ENCODE data around the gene GRIK2. TPM values are rescaled to one million over a fixed set of nuclear protein-coding genes. Genes with fewer than 3 reads are reported as not detected.

The GRIK2 gene
- total RNA-seq, 4 donors from 2014 or later: 1.4 to 51.9 (median 9.6) TPM

DNA sequence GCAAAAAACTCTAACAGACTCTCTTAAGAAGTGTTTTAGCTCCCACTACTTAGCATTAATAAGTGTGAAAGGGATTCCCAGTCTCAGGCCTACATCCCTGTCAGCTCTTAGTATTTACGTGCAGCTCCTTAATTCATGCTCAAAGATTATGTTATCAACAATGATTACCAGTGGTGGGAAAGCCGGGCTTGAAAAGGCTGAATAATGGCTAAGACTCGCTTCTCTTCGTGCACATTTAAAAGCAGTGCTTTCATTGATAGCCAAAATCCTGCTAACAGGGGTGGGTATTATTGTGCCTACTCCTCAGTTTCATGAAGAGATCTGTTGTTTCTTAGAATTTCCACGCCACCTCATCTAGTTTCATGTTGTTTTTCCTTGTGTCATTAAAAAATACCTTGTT is 518.8 kb downstream of the GRIK2 start:
- Histone ChIP-seq H3K27ac (no peak overlapping the region), H3K4me3 (replicated peaks in 1 of 3) (no peak overlapping the region), H3K4me1 (no peaks in the 10 kb centered on the region), H3K9me3 (no peaks in the 10 kb centered on the region), H3K36me3 (no peaks in the 10 kb centered on the region), H3K27me3 (no peaks in the 10 kb centered on the region)
- 75 to 76% methylated on average over 5 of the region's 5 CpGs for WGBS, 2 donors
- TF ChIP-seq, protein P1, sequence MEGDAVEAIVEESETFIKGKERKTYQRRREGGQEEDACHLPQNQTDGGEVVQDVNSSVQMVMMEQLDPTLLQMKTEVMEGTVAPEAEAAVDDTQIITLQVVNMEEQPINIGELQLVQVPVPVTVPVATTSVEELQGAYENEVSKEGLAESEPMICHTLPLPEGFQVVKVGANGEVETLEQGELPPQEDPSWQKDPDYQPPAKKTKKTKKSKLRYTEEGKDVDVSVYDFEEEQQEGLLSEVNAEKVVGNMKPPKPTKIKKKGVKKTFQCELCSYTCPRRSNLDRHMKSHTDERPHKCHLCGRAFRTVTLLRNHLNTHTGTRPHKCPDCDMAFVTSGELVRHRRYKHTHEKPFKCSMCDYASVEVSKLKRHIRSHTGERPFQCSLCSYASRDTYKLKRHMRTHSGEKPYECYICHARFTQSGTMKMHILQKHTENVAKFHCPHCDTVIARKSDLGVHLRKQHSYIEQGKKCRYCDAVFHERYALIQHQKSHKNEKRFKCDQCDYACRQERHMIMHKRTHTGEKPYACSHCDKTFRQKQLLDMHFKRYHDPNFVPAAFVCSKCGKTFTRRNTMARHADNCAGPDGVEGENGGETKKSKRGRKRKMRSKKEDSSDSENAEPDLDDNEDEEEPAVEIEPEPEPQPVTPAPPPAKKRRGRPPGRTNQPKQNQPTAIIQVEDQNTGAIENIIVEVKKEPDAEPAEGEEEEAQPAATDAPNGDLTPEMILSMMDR (IDR thresholded peaks at IDR 0.05): no peak
- no peak for TF ChIP-seq POLR2A (IDR thresholded peaks at IDR 0.05)
- intact Hi-C loops (cut with DNase I): no loop called here
- DNase-seq: no peak

DNA sequence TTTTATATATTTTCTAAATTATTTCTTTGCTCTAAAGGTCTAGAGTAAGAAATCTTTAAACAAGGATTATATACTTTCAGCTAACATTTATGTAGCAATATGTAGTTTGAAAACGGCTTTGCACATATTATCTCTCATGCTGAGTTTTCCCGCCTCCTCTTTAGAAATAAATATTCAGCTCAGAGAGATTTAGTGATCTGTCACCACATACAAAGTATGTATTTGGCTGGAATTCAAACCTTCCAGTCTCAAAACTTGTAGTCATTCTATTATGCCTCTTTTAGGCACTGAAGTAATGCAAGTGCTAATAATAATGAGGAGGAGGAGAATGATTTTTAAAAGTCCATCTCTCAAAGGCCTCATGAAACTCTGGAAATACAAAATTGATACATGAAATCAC is 525.0 kb downstream of the GRIK2 start:
- Histone ChIP-seq H3K36me3 (no peaks in the 10 kb centered on the region), H3K9me3 (no peaks in the 10 kb centered on the region), H3K4me3 (replicated peaks in 1 of 3) (no peak overlapping the region), H3K27ac (no peak overlapping the region), H3K4me1 (no peaks in the 10 kb centered on the region), H3K27me3 (no peaks in the 10 kb centered on the region)
- TF ChIP-seq, protein P1 (IDR thresholded peaks at IDR 0.05): no peak
- no peak for TF ChIP-seq POLR2A (IDR thresholded peaks at IDR 0.05)
- DNase-seq: no peak
- 76 to 82% methylated on average over 2 of the region's 2 CpGs for WGBS, 2 donors
- intact Hi-C loops (cut with DNase I): no loop called here

DNA sequence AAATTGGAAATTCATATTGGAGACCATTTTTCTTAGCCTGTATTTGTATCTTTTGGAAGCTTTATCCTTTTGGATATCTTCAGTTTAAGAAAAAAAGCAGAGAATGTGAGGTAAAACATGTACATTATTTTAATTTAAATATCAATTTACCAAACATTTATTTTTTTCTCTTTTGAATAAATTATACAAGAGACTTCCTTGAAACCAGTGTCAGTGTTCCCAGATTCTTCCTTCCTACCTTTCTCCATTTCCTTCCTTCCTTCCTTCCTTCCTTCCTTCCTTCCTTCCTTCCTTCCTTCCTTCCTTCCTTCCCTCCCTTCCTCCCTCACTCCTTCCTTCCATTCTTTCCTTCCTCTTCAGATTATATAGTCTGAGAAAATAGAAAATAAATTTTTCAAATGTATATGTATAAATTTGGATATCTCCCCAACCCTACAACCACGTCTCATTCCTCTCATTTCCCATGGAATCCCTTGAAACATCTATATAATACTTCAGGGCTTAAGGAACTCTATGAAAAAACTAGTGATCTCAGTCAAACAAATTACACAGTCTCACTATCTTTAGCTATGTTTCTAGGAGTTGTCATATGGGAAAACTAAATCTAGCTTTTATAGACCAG is 528.4 kb downstream of the GRIK2 start:
- WGBS, 2 donors: 63 to 67% methylated on average over 1 of the region's 1 CpG
- no peak for TF ChIP-seq POLR2A (IDR thresholded peaks at IDR 0.05)
- TF ChIP-seq, protein P1 (IDR thresholded peaks at IDR 0.05): no peak
- intact Hi-C loops (cut with DNase I): no loop called here
- DNase-seq: no peak
- no peaks in the 10 kb centered on the region for H3K4me1 ChIP-seq
- H3K27me3 ChIP-seq: no peaks in the 10 kb centered on the region
- no peaks in the 10 kb centered on the region for H3K36me3 ChIP-seq
- H3K9me3 ChIP-seq: no peaks in the 10 kb centered on the region
- H3K27ac ChIP-seq: no peak overlapping the region
- no peak overlapping the region for H3K4me3 ChIP-seq (replicated peaks in 1 of 3)

DNA sequence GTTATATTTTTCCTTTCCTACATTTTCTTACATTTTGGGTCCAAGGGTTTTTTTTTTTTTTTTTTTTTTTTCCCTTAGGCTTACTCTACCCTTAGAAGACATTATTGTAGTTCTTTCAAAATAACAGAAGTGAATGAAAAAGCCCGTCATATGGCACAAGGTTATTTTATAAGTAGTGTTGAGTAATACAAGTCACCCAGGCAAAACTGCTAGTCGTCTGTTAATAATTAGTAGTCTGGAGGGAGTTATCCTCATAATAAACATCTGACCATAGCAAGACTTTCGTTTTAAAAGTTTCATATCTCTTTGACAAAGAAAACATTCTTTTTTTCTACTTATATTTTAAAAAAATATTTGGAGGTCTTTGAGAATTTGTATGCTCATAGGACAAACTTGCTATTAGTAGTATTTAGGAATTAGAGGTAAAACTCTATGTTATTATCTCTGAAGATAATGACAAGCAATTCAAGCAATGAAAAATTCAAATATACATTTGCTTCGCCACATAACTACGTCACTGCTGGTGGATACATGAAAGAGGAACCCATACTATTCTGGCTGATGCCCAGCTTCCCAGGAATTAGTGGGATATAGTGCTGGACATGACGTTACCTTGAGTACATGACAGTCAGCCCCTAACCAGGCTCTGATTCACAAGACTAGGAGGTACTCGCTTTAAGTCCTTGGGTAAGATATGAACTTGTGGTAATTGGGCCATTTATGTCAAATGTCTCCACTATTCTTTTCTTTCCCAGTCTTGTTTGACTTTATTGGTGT is 532.8 kb downstream of the GRIK2 start:
- no peaks in the 10 kb centered on the region for H3K27me3 ChIP-seq
- no peak overlapping the region for H3K4me3 ChIP-seq (replicated peaks in 1 of 3)
- intact Hi-C loops (cut with DNase I): no loop called here
- TF ChIP-seq, protein P1 (IDR thresholded peaks at IDR 0.05): no peak
- no peak for TF ChIP-seq POLR2A (IDR thresholded peaks at IDR 0.05)
- H3K9me3 ChIP-seq: no peaks in the 10 kb centered on the region
- DNase-seq: no peak
- H3K4me1 ChIP-seq: no peaks in the 10 kb centered on the region
- H3K27ac ChIP-seq: no peak overlapping the region
- WGBS, 2 donors: 82 to 84% methylated on average over 7 of the region's 7 CpGs
- H3K36me3 ChIP-seq: no peaks in the 10 kb centered on the region

DNA sequence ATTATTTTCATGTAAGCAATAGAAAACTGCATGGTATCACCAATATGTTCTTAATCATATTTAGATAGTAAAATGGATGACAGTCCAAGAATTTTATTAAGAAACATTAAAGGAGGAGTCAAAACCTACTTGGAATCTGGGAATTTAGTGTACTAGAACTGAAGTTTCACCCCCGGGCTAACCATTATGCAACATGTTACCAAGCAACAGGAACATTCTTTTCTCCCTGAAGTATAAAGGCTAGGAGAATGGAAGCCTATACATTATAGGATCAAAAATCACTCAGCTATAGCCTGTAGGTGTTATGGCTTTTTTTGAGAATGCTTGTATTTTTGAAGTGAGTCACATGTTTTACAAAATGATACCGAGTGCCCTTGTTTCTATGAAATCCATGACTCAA is 538.3 kb downstream of the GRIK2 start:
- H3K27me3 ChIP-seq: no peaks in the 10 kb centered on the region
- 70 to 75% methylated on average over 2 of the region's 2 CpGs for whole genome bisulfite sequencing, 2 donors
- no peaks in the 10 kb centered on the region for H3K9me3 ChIP-seq
- TF ChIP-seq POLR2A (IDR thresholded peaks at IDR 0.05): no peak
- TF ChIP-seq, protein P1 (IDR thresholded peaks at IDR 0.05): no peak
- no peaks in the 10 kb centered on the region for H3K36me3 ChIP-seq
- no peak for DNase-seq
- H3K4me1 ChIP-seq: no peaks in the 10 kb centered on the region
- no peak overlapping the region for H3K27ac ChIP-seq
- no peak overlapping the region for H3K4me3 ChIP-seq (replicated peaks in 1 of 3)
- intact Hi-C loops (cut with DNase I): no loop called here

Measured in thyroid gland (tissue), 4 donors.